Activated CD8-positive, alpha-beta memory T cell treated with anti-CD3 and anti-CD28 coated beads, Interleukin-2, amount 50 U/mL, for 24 hours (primary cell): ENCODE results near the gene TNPO3.
"Not testable (repeated sequence)": the region's sequence is repeated elsewhere in the genome, so short reads cannot be mapped to it uniquely, and the experiment has no call there.

Experiments used
- DNase-seq: peaks from one replicate; pipeline ENCODE4 v3.0.0-alpha.2; 2020; ENCODE audit errors: extremely low read depth

TNPO3 gene

GRCh38 chr7:128921866-128922440 is 133.0 kb downstream of the TNPO3 start:
- DNase-seq: no peak

- DNase-seq: no peak
Observed at GRCh38 chr7:128920913-128921582, 133.9 kb downstream of the TNPO3 start.

GRCh38 chr7:128919881-128920799 is 134.8 kb downstream of the TNPO3 start:
- DNase-seq: no peak

- DNase-seq: no peak
Observed at GRCh38 chr7:128919241-128919640, 135.7 kb downstream of the TNPO3 start.

GRCh38 chr7:128918016-128918665 is 136.8 kb downstream of the TNPO3 start:
- DNase-seq: no peak

- DNase-seq: no peak
Observed at GRCh38 chr7:128917122-128917521, 137.8 kb downstream of the TNPO3 start.

- DNase-seq: no peak
Observed at GRCh38 chr7:128916643-128916915, 138.3 kb downstream of the TNPO3 start.

- DNase-seq: no peak
Observed at GRCh38 chr7:128915841-128916642, 138.9 kb downstream of the TNPO3 start.

- DNase-seq: no peak
Observed at GRCh38 chr7:128915271-128915819, 139.6 kb downstream of the TNPO3 start.

GRCh38 chr7:128914566-128915151 is 140.3 kb downstream of the TNPO3 start:
- no peak for DNase-seq

GRCh38 chr7:128913870-128914565 is 140.9 kb downstream of the TNPO3 start:
- DNase-seq: no peak

- not testable (repeated sequence) for DNase-seq
Observed at GRCh38 chr7:128912709-128913495, 142.0 kb downstream of the TNPO3 start.

GRCh38 chr7:128912281-128912680 is 142.6 kb downstream of the TNPO3 start:
- no peak for DNase-seq

GRCh38 chr7:128911423-128912031 is 143.4 kb downstream of the TNPO3 start:
- no peak for DNase-seq

- no peak for DNase-seq
Observed at GRCh38 chr7:128910569-128910945, 144.4 kb downstream of the TNPO3 start, which contains the start of gene KCP. Gene KCP, minus strand, starts transcription at chr7:128910709. Its CDS starts 33 bp downstream, at chr7:128910676.

- DNase-seq: no peak
Observed at GRCh38 chr7:128909625-128910568, 145.0 kb downstream of the TNPO3 start.

GRCh38 chr7:128908750-128909624 is 145.9 kb downstream of the TNPO3 start:
- no peak for DNase-seq
